Measurements from ENCODE around the gene TNFSF13B.
"Not testable (repeated sequence)": the region's sequence is repeated elsewhere in the genome, so short reads cannot be mapped to it uniquely, and the experiment has no call there.

GRCh38 chr13:108311596-108311995 is 42.1 kb downstream of the TNFSF13B start:
- not testable (repeated sequence) for TF ChIP-seq CTCF (IDR thresholded peaks at IDR 0.05; ENCODE audit: control extremely low read depth in 1 of 3, insufficient read depth in 1 of 3, low read depth in 1 of 3, low read length in 3 of 3); EGR1 (IDR thresholded peaks at IDR 0.05; ENCODE audit: borderline replicate concordance, low read depth, low read length); TBP (IDR thresholded peaks at IDR 0.05; ENCODE audit: low read depth, low read length)

All from H1 (cell line).